SHP77 (cell line): Measurements from ENCODE around the gene TMEM50B.
"Not testable (repeated sequence)": the region's sequence is repeated elsewhere in the genome, so short reads cannot be mapped to it uniquely, and the experiment has no call there.

Source experiments
- DNase-seq, 2 experiments: peaks; one replicate each; lab custom pipeline; 2025; lab: John Stamatoyannopoulos, UW

TMEM50B gene

GRCh38 chr21:33428669-33429068 lies 51.1 kb downstream of the TMEM50B start:
- no peak for DNase-seq

GRCh38 chr21:33427051-33427450 lies 52.7 kb downstream of the TMEM50B start:
- no peak for DNase-seq

GRCh38 chr21:33425825-33426224 lies 53.9 kb downstream of the TMEM50B start:
- no peak for DNase-seq

GRCh38 chr21:33424214-33424613 lies 55.6 kb downstream of the TMEM50B start:
- no peak for DNase-seq

DNA sequence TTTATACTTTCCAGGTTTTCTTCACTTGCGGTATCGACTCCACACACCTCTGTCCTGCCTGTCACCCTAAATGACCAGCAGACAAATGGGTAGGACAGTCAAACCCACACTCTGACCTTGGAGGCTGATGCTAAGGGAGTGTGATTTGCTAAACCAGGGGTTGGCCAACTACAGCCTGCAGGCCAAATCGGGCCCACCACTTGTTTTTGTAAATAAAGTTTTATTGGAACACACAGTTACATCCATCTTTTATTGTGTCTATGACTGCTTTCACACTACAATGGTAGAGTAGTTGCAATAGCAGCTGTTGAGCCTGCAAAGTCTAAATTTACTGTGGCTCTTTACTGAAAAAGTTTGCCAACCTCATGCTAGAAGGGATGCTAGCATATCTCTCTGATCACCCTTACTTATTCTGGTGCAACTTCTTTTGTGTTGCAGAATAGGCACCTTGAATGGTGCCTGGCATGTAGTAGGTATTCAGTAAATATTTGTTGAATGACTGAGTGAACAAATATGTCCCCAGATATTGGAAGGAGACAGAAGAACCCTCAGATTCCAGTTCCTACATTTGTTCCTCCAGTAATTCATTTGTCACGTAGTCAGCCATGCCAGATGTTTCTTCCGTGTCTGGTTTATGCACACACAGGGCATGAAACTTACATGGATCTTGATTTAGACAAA lies 57.9 kb downstream of the TMEM50B start:
- DNase-seq: no peak

DNA sequence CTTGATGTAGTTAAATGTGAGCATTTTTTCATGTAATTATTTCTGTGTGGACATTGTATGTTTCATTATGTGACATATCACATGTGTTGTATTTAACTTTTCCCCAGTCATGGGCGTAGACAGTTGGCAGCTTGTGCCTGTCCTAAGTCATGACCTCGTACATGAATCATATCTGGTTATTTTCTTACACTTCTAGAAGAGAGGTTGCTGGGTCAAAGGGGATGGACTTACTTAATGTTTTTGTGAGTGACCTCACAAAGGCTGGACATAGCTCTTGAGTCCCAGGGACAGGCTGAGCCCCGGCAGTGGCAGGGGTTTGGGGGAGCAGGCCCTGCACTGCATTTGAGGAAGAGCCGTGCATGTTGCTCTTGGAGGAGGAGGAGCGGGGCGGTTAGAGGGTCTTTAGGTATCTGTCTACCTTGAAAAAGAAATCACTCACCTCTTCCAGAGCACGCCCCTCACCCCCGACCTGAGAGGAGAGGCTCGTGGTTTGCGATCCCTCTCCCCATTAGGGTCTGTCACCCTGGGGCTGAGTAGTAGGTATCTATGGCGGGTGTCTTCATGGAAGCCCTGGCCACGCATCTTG lies 60.1 kb downstream of the TMEM50B start:
- no peak for DNase-seq

DNA sequence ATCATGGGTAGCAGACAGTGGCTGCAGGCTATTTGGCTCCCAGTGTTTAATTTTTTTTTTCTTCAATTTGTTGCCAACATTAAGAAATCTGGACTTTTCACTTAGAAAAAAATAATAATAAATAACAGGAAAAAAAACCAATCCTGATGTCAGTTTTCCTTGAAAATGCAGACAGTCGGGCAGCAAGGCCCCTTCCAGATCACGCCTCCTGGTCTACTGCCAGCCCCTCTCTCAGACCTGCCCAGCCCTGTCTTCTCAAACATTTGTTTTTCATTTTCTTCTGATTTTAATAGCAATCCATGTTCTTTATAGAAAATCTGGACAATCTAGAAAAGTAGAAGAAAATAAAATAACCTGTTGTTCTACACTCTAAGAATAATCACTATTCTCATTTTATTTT lies 61.1 kb downstream of the TMEM50B start:
- no peak for DNase-seq

DNA sequence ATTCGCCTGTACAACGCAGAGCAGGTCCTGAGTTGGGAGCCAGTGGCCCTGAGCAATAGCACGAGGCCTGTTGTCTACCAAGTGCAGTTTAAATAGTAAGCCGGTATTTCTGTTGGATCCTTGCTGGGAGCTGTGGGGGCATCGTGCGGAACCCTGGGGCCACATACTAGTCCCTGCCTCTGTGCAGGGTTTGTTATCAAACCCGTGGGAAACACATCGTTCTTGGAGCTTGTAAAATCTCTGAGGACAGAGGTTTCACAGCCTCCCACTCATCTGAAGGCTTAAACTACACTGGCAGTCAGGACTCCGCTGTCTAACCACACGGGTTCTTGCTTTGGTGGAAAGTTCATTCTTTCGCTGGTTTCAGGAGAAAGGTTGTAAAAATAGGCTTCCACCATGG lies 64.8 kb downstream of the TMEM50B start:
- no peak for DNase-seq

DNA sequence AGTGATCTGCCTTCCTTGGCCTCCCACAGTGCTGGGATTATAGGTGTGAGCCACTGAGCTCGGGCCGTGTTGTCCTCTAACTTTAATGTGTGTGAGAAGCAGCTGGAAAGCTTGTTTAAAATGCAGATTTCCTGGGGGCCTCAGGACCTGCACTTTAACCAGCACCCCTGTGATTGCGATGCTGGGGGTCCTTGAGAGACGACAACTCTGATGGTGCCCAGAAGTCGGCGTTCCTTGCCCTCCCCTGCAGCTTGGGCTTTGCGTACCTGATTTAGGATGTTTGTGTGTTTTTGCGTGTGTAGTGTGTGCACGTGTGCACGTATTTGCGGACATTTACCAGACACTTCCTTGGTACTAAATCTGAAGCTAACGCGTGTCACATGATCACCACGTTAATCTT lies 65.7 kb downstream of the TMEM50B start:
- DNase-seq: no peak

- DNase-seq: no peak
Observed at GRCh38 chr21:33412832-33413519, 66.8 kb downstream of the TMEM50B start.

- DNase-seq: not testable (repeated sequence)
Observed at GRCh38 chr21:33412439-33412831, 67.3 kb downstream of the TMEM50B start.

GRCh38 chr21:33411949-33412430 lies 67.8 kb downstream of the TMEM50B start:
- DNase-seq: no peak

GRCh38 chr21:33406493-33406892 lies 73.3 kb downstream of the TMEM50B start:
- DNase-seq: no peak

- peak; percentile 34 to 60 for DNase-seq
Observed at GRCh38 chr21:33403786-33404585, 75.8 kb downstream of the TMEM50B start.

- no peak for DNase-seq
Observed at GRCh38 chr21:33403128-33403785, 76.5 kb downstream of the TMEM50B start, which contains the start of gene IFNGR2. Gene IFNGR2, plus strand, starts transcription at chr21:33403413. Its CDS starts 131 bp downstream, at chr21:33403544.

DNA sequence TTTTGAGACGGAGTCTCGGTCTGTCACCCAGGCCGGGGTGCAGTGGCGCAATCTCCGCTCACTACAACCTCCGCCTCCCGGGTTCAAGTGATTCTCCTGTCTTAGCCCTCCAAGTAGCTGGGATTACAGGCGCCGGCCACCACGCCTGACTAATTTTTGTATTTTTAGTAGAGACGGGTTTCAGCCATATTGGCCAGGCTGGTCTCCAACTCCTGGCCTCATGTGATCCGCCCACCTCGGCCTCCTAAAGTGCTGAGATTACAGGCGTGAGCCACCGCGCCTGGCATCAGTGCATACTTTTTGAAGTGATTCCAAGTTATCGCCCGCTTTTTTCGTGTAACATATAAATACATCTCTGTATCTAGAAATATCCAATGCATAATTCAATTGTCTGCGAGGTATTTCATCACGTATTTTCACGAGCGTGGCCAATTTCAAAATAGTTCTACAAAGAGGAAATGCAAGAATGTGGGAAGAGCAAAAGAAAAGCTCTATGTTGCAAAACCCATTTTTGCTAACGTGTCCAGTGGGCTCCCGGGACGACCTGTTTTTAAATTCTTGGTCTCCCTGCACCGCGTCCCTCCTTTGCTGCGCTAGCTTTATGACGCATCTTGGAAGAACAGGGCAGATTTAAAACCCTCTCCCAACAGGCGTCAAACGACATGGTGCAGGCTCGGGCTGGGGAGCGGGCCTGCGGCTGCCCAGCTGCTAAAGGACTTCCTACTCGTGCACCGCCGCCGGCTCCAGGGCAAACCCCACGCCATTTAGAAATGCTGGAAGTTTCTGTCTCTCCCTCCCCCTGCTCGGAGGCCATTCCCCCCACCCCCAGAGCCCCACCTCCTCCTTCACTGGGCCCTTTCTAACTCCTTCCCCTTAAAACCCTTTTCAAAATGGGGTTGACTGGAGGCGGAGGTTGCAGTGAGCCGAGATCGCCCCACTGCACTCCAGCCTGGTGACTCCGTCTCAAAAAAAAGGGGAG lies 77.5 kb downstream of the TMEM50B start:
- no peak for DNase-seq

DNA sequence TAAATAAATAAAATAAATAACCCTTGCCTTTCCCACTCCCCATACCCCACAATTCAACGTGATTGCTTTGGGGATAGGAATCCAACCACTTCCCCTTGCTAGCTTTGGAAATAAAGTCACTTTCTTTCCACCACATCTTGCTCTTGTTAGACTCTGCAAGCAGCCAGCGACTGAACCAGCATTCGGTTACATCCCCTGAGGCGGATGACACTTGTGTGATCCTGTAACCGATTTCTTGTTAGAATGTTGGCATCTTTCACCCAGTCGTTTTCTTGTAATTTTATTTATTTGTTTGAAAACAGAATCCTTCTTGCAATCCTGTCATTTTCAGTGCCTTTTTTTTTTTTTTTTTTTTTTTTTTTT lies 78.2 kb downstream of the TMEM50B start:
- no peak for DNase-seq
